ENCODE results near the gene KNCN. TPM values are rescaled to one million over a fixed set of nuclear protein-coding genes. Genes with fewer than 3 reads are reported as not detected.

Gene KNCN
- total RNA-seq, 2 donors from 2014 or later: not detected

DNA sequence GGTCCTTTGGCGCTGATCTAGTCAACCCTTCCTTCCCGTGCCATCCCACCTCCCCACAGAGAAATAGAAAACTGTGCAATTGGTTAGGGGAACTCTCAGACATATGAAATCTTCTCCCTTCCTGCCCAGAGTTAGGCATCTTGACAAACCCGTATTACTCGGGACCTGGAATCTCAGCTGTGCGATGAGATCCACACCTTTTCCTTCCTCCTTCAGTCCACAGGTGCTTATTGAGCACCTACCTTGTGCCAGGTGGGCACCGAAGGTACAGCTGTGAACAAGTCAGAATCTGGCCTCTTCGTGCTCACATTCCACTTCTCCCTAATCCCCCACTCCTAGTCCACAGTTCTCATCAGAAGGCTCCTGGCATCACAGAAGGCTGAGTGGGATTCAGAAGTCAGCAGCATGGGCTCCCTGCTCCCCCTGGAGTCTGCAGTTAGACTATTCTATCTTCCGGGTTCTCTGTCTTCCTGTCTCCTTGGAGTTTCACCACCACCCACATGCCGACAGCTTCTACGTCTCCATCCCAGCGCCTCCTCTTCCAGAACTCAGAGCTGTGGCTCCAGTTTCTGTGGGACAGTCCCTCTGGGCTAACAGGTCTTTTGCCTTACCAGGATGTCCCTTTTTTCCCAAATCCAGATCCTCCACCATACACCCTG, 23.0 kb downstream of the KNCN start:
- DNase-seq (ENCODE audit: low spot score): no peak
- H3K4me1 ChIP-seq: peaks cover 0 to 5% of the 10 kb centered on the region in 2 donors
- H3K36me3 ChIP-seq: no peaks in the 10 kb centered on the region
- H3K27me3 ChIP-seq: no peaks in the 10 kb centered on the region
- no peak overlapping the region for H3K27ac ChIP-seq
- H3K9me3 ChIP-seq: no peaks in the 10 kb centered on the region
- TF ChIP-seq, protein P1, sequence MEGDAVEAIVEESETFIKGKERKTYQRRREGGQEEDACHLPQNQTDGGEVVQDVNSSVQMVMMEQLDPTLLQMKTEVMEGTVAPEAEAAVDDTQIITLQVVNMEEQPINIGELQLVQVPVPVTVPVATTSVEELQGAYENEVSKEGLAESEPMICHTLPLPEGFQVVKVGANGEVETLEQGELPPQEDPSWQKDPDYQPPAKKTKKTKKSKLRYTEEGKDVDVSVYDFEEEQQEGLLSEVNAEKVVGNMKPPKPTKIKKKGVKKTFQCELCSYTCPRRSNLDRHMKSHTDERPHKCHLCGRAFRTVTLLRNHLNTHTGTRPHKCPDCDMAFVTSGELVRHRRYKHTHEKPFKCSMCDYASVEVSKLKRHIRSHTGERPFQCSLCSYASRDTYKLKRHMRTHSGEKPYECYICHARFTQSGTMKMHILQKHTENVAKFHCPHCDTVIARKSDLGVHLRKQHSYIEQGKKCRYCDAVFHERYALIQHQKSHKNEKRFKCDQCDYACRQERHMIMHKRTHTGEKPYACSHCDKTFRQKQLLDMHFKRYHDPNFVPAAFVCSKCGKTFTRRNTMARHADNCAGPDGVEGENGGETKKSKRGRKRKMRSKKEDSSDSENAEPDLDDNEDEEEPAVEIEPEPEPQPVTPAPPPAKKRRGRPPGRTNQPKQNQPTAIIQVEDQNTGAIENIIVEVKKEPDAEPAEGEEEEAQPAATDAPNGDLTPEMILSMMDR (IDR thresholded peaks at IDR 0.05): peak in 1 of 2 donors; percentile 12
- no peak overlapping the region for H3K4me3 ChIP-seq

DNA sequence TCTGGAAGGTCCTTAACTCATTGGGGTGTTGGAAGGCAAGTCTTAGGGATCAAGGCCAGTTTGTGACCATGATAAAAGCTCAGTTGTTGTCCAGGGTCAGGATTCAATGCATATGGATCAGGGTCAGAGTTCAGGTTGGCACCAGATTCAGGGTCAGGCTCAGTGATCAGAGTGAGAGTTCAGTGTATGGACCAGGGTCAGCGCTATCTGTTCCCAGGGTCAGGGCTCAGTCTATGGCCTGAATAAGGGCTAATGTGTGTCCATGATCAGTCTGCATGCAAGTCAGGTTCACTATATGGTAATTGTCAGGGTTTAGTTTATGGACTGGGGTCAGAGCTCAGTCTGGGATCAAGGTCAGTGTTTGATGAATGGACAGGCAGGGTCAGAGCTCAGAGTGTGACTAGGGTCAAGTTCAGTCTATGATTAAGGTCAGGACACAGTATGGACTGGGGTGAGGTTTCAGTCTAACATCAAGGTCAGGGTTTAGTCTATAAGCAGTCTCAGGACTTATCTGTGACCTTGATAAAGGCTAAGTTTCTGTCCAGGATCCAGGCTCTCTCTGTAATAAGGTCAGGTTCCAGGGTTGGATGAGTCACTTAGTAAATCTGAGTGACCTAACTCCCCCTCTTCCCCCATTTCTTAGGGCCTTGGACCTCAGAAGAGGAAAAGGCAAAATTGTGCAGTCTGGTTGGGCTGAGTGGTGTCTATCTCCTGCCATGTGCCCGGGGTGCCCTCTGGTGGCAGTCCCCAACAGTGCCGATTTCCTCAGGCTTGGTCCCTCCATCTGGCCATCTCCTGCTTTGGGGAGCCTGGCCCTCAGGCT, 23.8 kb downstream of the KNCN start:
- Histone ChIP-seq H3K27me3 (no peaks in the 10 kb centered on the region), H3K36me3 (no peaks in the 10 kb centered on the region), H3K4me1 (peaks cover 0 to 6% of the 10 kb centered on the region in 2 donors), H3K4me3 (no peak overlapping the region), H3K9me3 (no peaks in the 10 kb centered on the region), H3K27ac (no peak overlapping the region)
- peak; percentile 89 for DNase-seq (ENCODE audit: low spot score)
- TF ChIP-seq, protein P1 (IDR thresholded peaks at IDR 0.05): peak; percentile 83 to 96

DNA sequence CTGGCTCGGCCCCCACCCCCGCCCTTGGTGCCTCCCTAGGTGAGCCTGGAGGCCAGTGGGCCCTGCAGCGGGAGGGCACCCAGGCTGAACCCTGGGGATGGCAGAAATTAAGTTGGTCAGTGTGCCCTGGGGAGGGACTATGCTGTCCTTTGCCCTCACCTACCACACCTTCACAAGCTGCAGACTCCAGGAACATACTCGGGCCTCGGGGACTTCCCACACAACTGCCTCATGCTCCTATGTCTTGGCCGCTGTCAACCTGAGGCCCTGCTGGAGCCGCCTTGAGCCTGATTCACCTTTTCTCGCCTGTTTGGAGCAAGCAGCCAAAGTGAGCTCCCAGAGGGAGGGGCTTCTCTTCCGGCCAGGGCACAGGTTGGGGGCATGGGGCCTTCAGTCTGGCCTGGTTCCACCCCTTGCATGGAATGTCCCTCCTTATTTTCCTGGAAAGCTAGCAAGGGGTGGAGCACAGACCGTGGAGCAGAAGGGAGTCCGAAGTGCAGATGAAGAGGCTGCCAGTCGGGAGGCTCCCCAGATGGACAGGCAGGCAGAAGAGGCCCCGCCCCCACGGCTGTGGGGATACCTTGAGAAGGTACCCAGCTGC, 24.7 kb downstream of the KNCN start:
- H3K27me3 ChIP-seq: no peaks in the 10 kb centered on the region
- TF ChIP-seq, protein P1 (IDR thresholded peaks at IDR 0.05): no peak
- no peak overlapping the region for H3K27ac ChIP-seq
- H3K4me3 ChIP-seq: no peak overlapping the region
- H3K9me3 ChIP-seq: no peaks in the 10 kb centered on the region
- H3K4me1 ChIP-seq: peaks cover 0 to 10% of the 10 kb centered on the region in 2 donors
- H3K36me3 ChIP-seq: no peaks in the 10 kb centered on the region
- no peak for DNase-seq (ENCODE audit: low spot score)

DNA sequence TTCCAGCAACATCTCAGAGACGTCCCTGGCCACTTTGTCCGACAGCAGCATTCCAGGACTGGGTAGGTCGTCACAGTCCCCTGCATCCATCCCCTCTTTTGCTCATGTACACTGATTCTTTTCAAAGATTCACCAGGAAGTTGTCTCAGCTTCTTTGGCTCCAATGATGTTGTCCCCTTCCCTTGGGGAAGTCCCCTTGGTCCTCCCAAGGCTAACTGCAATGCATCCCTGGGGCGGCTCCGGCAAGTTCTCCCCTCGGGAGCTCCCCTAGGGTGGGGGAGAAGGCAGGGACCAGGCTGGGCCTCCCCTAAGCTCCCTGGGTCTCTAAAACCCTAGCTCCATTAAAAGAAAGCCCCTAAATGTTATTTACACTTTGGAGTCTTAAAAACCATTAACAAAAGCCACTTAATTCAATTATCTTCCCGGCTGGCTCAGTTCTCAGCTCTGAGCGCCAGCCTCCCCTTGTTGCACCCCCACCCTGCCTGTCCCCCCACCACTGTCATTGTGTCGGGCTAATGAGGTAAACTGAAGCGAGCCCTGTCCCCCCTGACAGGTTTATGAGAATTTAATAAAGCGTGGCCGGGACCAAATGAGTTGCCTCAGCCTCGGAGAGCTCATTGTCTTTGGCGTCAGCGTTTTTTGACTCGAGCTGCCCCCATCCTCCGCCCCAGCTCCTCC, 25.3 kb downstream of the KNCN start:
- Histone ChIP-seq H3K4me1 (peaks cover 0 to 10% of the 10 kb centered on the region in 2 donors), H3K4me3 (no peak overlapping the region), H3K9me3 (no peaks in the 10 kb centered on the region), H3K27me3 (no peaks in the 10 kb centered on the region), H3K36me3 (no peaks in the 10 kb centered on the region), H3K27ac (no peak overlapping the region)
- DNase-seq (ENCODE audit: low spot score): no peak
- TF ChIP-seq, protein P1 (IDR thresholded peaks at IDR 0.05): no peak

DNA sequence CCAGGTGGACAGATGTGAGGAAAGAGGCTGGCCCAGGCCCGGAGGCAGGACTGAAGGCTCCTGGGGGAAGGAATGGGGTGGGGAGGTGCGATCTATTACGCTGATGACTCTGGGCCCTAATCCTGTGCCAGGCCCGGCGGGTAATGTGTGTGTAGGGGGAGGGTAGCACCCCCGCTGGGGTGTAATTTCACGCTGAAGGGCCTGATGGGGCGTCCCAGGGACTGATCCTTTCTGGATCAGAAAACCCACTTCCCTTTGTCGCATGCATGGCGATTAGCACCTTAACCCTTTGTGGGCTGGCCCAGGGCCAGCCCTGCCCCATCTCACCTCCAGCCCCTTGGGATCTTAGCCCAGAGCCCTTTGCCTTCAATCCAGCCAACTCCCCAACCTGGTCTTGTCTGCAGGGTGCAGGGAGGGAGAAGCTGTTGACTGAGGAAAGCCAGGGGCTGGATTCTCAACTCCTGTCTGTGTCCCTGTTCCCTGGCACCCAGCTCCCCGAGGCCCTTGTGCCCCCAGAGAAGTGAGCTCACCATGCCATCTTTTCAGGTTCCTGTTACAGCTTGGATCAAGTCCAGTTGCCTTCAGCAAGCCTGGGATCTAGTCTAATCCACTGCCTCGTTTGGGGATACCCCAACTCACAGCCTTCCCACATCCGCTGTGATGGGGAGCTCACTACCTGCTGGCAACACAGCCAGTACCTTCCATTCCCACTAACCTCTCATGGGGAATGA, 26.0 kb downstream of the KNCN start:
- Histone ChIP-seq H3K4me3 (no peak overlapping the region), H3K9me3 (no peaks in the 10 kb centered on the region), H3K36me3 (no peaks in the 10 kb centered on the region), H3K27me3 (no peaks in the 10 kb centered on the region), H3K27ac (no peak overlapping the region), H3K4me1 (peaks cover 0 to 10% of the 10 kb centered on the region in 2 donors)
- DNase-seq (ENCODE audit: low spot score): no peak
- TF ChIP-seq, protein P1 (IDR thresholded peaks at IDR 0.05): no peak

Data from right atrium auricular region (tissue), 2 donors.